ENCODE data around the gene SORCS2.

Gene SORCS2

GRCh38 chr4:7741946-7742806 lies 549.8 kb downstream of the SORCS2 start:
- FAIRE-seq (no peak), DNase-seq (ENCODE audit: extremely low spot score, insufficient read length, low read depth) (no peak)

GRCh38 chr4:7742807-7743280 lies 550.5 kb downstream of the SORCS2 start:
- DNase-seq (ENCODE audit: extremely low spot score, insufficient read length, low read depth) (no peak), FAIRE-seq (no peak)

- DNase-seq (ENCODE audit: extremely low spot score, insufficient read length, low read depth): no peak
- no peak for FAIRE-seq
Observed at GRCh38 chr4:7744142-7744804, 551.9 kb downstream of the SORCS2 start.

GRCh38 chr4:7745301-7745885 lies 553.1 kb downstream of the SORCS2 start:
- FAIRE-seq (no peak), DNase-seq (ENCODE audit: extremely low spot score, insufficient read length, low read depth) (no peak)

GRCh38 chr4:7746351-7747061 lies 554.2 kb downstream of the SORCS2 start:
- no peak for DNase-seq (ENCODE audit: extremely low spot score, insufficient read length, low read depth)
- FAIRE-seq: no peak

GRCh38 chr4:7747062-7747385 lies 554.7 kb downstream of the SORCS2 start:
- FAIRE-seq (no peak), DNase-seq (ENCODE audit: extremely low spot score, insufficient read length, low read depth) (no peak)

GRCh38 chr4:7747566-7747965 lies 555.2 kb downstream of the SORCS2 start:
- no peak for FAIRE-seq

GRCh38 chr4:7750523-7750922 lies 558.2 kb downstream of the SORCS2 start:
- no peak for FAIRE-seq
- no peak for DNase-seq (ENCODE audit: extremely low spot score, insufficient read length, low read depth)

More at GRCh38 chr4:7747566-7747965, 555.2 kb downstream of the SORCS2 start:
- no peak for DNase-seq (ENCODE audit: extremely low spot score, insufficient read length, low read depth)

- no peak for FAIRE-seq
- no peak for DNase-seq (ENCODE audit: extremely low spot score, insufficient read length, low read depth)
Observed at GRCh38 chr4:7750972-7751371, 558.6 kb downstream of the SORCS2 start.

GRCh38 chr4:7752649-7753048 lies 560.3 kb downstream of the SORCS2 start:
- DNase-seq (ENCODE audit: extremely low spot score, insufficient read length, low read depth): no peak
- FAIRE-seq: no peak

- FAIRE-seq: no peak
Observed at GRCh38 chr4:7753271-7753670, 560.9 kb downstream of the SORCS2 start.

GRCh38 chr4:7753931-7754465 lies 561.7 kb downstream of the SORCS2 start:
- FAIRE-seq (no peak), DNase-seq (ENCODE audit: extremely low spot score, insufficient read length, low read depth) (no peak)

More at GRCh38 chr4:7753271-7753670, 560.9 kb downstream of the SORCS2 start:
- DNase-seq (ENCODE audit: extremely low spot score, insufficient read length, low read depth): no peak

- DNase-seq (ENCODE audit: extremely low spot score, insufficient read length, low read depth) (no peak), FAIRE-seq (no peak)
Observed at GRCh38 chr4:7754565-7755262, 562.4 kb downstream of the SORCS2 start.

GRCh38 chr4:7755561-7755960 lies 563.2 kb downstream of the SORCS2 start:
- FAIRE-seq (no peak), DNase-seq (ENCODE audit: extremely low spot score, insufficient read length, low read depth) (no peak)

GRCh38 chr4:7756071-7756470 lies 563.7 kb downstream of the SORCS2 start:
- DNase-seq (ENCODE audit: extremely low spot score, insufficient read length, low read depth): no peak
- no peak for FAIRE-seq

GRCh38 chr4:7756561-7757355 lies 564.4 kb downstream of the SORCS2 start:
- DNase-seq (ENCODE audit: extremely low spot score, insufficient read length, low read depth) (no peak), FAIRE-seq (no peak)

- FAIRE-seq: no peak
- DNase-seq (ENCODE audit: extremely low spot score, insufficient read length, low read depth): no peak
Observed at GRCh38 chr4:7757501-7758471, 565.4 kb downstream of the SORCS2 start.

GRCh38 chr4:7758476-7758875 lies 566.1 kb downstream of the SORCS2 start:
- FAIRE-seq (no peak), DNase-seq (ENCODE audit: extremely low spot score, insufficient read length, low read depth) (no peak)
